ENCODE results near the gene PSMD6.
A peak's percentile ranks its signal among the peaks of the same experiment; 100 is the strongest.

PSMD6 gene

GRCh38 chr3:63968612-63969350 is 54.5 kb downstream of the PSMD6 start:
- Histone ChIP-seq H3K4me1 (ENCODE audit: insufficient read depth, low read length, poor library complexity, severe bottlenecking) (peaks cover 64% of the 10 kb centered on the region), H3K9me3 (ENCODE audit: insufficient read depth, low read depth, low read length) (no peaks in the 10 kb centered on the region), H3K9ac (ENCODE audit: low read depth, low read length, poor library complexity, severe bottlenecking) (peak overlapping the region; percentile 84), H3K79me2 (ENCODE audit: insufficient read depth, low read length) (peaks cover 82% of the 10 kb centered on the region), H3K9me2 (replicated peaks; ENCODE audit: low read depth, low read length) (no peaks in the 10 kb centered on the region), H3F3A (ENCODE audit: low read depth) (peaks cover 23% of the 10 kb centered on the region), H4K20me1 (ENCODE audit: insufficient read depth, low read length, poor library complexity, severe bottlenecking) (peaks cover 47% of the 10 kb centered on the region), H3K36me3 (ENCODE audit: insufficient read depth, low read length) (peaks cover 5% of the 10 kb centered on the region; the same call in 1 of the 2 replicates), H3K4me3 (ENCODE audit: low read length, poor library complexity, severe bottlenecking) (peak overlapping the region; percentile 82), H3K27me3 (ENCODE audit: insufficient read depth, low read length, poor library complexity, severe bottlenecking) (no peaks in the 10 kb centered on the region), H3K4me2 (ENCODE audit: low read depth, low read length, poor library complexity, severe bottlenecking) (peak overlapping the region; percentile 96), H2AFZ (ENCODE audit: low read length) (no peak overlapping the region)
- TF ChIP-seq, protein P1, sequence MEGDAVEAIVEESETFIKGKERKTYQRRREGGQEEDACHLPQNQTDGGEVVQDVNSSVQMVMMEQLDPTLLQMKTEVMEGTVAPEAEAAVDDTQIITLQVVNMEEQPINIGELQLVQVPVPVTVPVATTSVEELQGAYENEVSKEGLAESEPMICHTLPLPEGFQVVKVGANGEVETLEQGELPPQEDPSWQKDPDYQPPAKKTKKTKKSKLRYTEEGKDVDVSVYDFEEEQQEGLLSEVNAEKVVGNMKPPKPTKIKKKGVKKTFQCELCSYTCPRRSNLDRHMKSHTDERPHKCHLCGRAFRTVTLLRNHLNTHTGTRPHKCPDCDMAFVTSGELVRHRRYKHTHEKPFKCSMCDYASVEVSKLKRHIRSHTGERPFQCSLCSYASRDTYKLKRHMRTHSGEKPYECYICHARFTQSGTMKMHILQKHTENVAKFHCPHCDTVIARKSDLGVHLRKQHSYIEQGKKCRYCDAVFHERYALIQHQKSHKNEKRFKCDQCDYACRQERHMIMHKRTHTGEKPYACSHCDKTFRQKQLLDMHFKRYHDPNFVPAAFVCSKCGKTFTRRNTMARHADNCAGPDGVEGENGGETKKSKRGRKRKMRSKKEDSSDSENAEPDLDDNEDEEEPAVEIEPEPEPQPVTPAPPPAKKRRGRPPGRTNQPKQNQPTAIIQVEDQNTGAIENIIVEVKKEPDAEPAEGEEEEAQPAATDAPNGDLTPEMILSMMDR (conservative IDR thresholded peaks at IDR 0.05; ENCODE audit: low read length) = no peak
- TF ChIP-seq EZH2phosphoT487 (IDR thresholded peaks at IDR 0.05; ENCODE audit: borderline replicate concordance) = no peak

DNA sequence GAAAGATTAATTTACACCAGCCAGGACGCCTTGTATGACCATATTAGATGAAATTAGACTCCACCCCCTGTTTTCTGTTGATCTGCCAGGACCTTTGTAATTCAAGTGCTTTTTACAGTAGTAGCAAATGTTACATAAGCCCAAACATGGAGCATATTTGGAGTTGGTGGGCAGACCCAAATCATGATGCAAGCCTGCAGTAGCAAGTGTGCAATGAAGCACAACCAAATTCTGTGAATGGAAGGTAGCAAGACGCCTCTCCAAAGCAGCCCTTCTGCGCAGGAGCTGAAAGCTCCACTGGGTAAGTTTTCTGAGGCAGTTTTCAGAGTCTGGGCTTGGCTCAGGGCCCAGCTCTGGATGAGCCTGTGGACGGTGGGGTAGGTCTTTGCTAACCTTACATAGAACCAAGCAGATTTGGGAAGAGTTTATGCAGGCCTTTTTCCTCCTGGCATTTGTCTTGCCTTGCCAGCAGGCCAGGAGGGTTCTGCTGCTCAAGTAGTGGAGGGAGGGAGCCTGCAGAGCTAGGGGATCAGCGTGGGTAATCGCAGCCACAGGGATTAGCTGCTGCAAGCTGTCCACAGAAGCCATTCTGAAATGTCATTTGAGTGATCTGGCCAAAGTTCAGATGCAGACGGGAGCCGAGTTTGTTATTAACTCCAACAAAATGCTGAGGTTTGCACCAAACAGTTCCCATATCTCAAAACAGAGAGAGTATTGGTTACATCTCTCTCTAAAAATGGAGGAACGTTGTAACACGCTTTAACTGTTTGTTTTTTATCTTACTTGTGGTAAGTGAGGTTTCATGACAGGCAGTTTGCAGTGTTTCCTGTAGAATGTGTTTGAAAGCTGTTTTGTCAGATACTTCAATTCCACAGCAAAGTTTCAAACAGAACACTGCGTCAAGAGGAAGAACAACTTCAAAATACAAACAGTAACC is 55.4 kb downstream of the PSMD6 start:
- peak overlapping the region; percentile 82 for H3K4me3 ChIP-seq (ENCODE audit: low read length, poor library complexity, severe bottlenecking)
- peaks cover 80% of the 10 kb centered on the region for H3K79me2 ChIP-seq (ENCODE audit: insufficient read depth, low read length)
- H3K9me3 ChIP-seq (ENCODE audit: insufficient read depth, low read depth, low read length) = no peaks in the 10 kb centered on the region
- no peaks in the 10 kb centered on the region for H3K27me3 ChIP-seq (ENCODE audit: insufficient read depth, low read length, poor library complexity, severe bottlenecking)
- peaks cover 23% of the 10 kb centered on the region for H3F3A ChIP-seq (ENCODE audit: low read depth)
- no peaks in the 10 kb centered on the region for H3K9me2 ChIP-seq (replicated peaks; ENCODE audit: low read depth, low read length)
- H3K4me1 ChIP-seq (ENCODE audit: insufficient read depth, low read length, poor library complexity, severe bottlenecking) = peaks cover 64% of the 10 kb centered on the region
- TF ChIP-seq, protein P1 (conservative IDR thresholded peaks at IDR 0.05; ENCODE audit: low read length) = no peak
- TF ChIP-seq EZH2phosphoT487 (IDR thresholded peaks at IDR 0.05; ENCODE audit: borderline replicate concordance) = no peak
- peaks cover 45% of the 10 kb centered on the region for H4K20me1 ChIP-seq (ENCODE audit: insufficient read depth, low read length, poor library complexity, severe bottlenecking)
- H3K4me2 ChIP-seq (ENCODE audit: low read depth, low read length, poor library complexity, severe bottlenecking) = peak overlapping the region; percentile 96
- H3K9ac ChIP-seq (ENCODE audit: low read depth, low read length, poor library complexity, severe bottlenecking) = peak overlapping the region; percentile 84
- peaks cover 7% of the 10 kb centered on the region; the same call in 1 of the 2 replicates for H3K36me3 ChIP-seq (ENCODE audit: insufficient read depth, low read length)
- peak overlapping the region; percentile 11; the same call in 1 of the 2 replicates for H2AFZ ChIP-seq (ENCODE audit: low read length)

DNA sequence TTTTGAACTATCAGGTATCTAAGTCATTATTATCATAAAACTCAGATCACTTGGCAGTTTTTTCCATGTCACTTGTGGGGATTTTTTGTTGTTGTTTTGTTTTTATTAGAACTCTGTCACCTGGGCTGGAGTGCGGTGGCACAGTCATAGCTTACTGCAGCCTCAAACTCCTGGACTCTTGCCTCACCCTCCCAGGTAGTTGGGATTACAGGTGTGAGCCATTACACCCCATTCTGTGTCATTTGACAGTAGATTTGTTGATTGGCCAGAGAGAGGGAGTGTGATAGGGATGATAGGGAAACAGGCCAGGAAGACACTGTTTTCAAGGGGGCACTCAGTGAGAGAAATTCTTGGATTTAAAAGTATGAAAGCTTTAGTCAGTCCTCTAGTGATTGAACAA is 56.4 kb downstream of the PSMD6 start:
- Histone ChIP-seq H3K9me2 (replicated peaks; ENCODE audit: low read depth, low read length) (no peaks in the 10 kb centered on the region), H3K4me2 (ENCODE audit: low read depth, low read length, poor library complexity, severe bottlenecking) (peak overlapping the region; percentile 96), H2AFZ (ENCODE audit: low read length) (no peak overlapping the region), H3K36me3 (ENCODE audit: insufficient read depth, low read length) (peaks cover 7% of the 10 kb centered on the region; the same call in 1 of the 2 replicates), H3K9me3 (ENCODE audit: insufficient read depth, low read depth, low read length) (no peaks in the 10 kb centered on the region), H3K27me3 (ENCODE audit: insufficient read depth, low read length, poor library complexity, severe bottlenecking) (no peaks in the 10 kb centered on the region), H3K4me1 (ENCODE audit: insufficient read depth, low read length, poor library complexity, severe bottlenecking) (peaks cover 56% of the 10 kb centered on the region), H4K20me1 (ENCODE audit: insufficient read depth, low read length, poor library complexity, severe bottlenecking) (peaks cover 39% of the 10 kb centered on the region), H3K79me2 (ENCODE audit: insufficient read depth, low read length) (peaks cover 70% of the 10 kb centered on the region), H3F3A (ENCODE audit: low read depth) (peaks cover 23% of the 10 kb centered on the region), H3K9ac (ENCODE audit: low read depth, low read length, poor library complexity, severe bottlenecking) (peak overlapping the region; percentile 84), H3K4me3 (ENCODE audit: low read length, poor library complexity, severe bottlenecking) (peak overlapping the region; percentile 82)
- TF ChIP-seq EZH2phosphoT487 (IDR thresholded peaks at IDR 0.05; ENCODE audit: borderline replicate concordance) = no peak
- TF ChIP-seq, protein P1 (conservative IDR thresholded peaks at IDR 0.05; ENCODE audit: low read length) = no peak
